Measurements from ENCODE around the gene DNAJB14. TPM values are rescaled to one million over a fixed set of nuclear protein-coding genes. Genes with fewer than 3 reads are reported as not detected.
A peak's percentile ranks its signal among the peaks of the same experiment; 100 is the strongest.

DNAJB14 gene
- total and polyA plus RNA-seq, 2 experiments from 2014 or later, result 30.4 to 44.7 TPM

GRCh38 chr4:99918656-99919055, 27.8 kb downstream of the DNAJB14 start:
- Histone ChIP-seq H3K9ac (no peak overlapping the region), H3K4me3 (no peak overlapping the region), H3K27ac (no peak overlapping the region), H3K4me1 (ENCODE audit: insufficient read depth) (no peaks in the 10 kb centered on the region), H3K27me3 (replicated peaks; ENCODE audit: insufficient read depth) (no peaks in the 10 kb centered on the region), H2AFZ (no peak overlapping the region), H3F3A (ENCODE audit: insufficient read depth) (no peaks in the 10 kb centered on the region), H3K4me2 (ENCODE audit: unreplicated experiment) (no peak overlapping the region), H3K79me2 (ENCODE audit: insufficient read depth) (peaks cover 71% of the 10 kb centered on the region), H4K20me1 (ENCODE audit: insufficient read depth) (no peaks in the 10 kb centered on the region), H3K9me3 (ENCODE audit: low read depth) (no peaks in the 10 kb centered on the region), H3K36me3 (ENCODE audit: low read depth) (peaks cover 19% of the 10 kb centered on the region; the same call in 1 of the 2 replicates), H3K9me2 (ENCODE audit: insufficient read depth) (no peaks in the 10 kb centered on the region)
- in situ Hi-C loops (cut with MboI), result no loop called here
- DNase-seq, result no peak
- no peak for TF ChIP-seq EZH2 (IDR thresholded peaks at IDR 0.05; ENCODE audit: insufficient read depth, poor library complexity, severe bottlenecking)
- TF ChIP-seq EZH2phosphoT487 (IDR thresholded peaks at IDR 0.05; ENCODE audit: insufficient read depth, low read depth), result no peak
- WGBS, 2 experiments (ENCODE audit: low coverage in 1 of 2, low lambda C conversion rate in 2 of 2, missing lambda C conversion rate in 2 of 2), result 100% methylated on average over 2 of the region's 2 CpGs

GRCh38 chr4:99917575-99917974, 28.8 kb downstream of the DNAJB14 start:
- in situ Hi-C loops (cut with MboI), result no loop called here
- peaks cover 68% of the 10 kb centered on the region for H3K79me2 ChIP-seq (ENCODE audit: insufficient read depth)
- H2AFZ ChIP-seq, result no peak overlapping the region
- H3K27me3 ChIP-seq (replicated peaks; ENCODE audit: insufficient read depth), result no peaks in the 10 kb centered on the region
- H3K9me2 ChIP-seq (ENCODE audit: insufficient read depth), result no peaks in the 10 kb centered on the region
- no peak overlapping the region for H3K27ac ChIP-seq
- peaks cover 19% of the 10 kb centered on the region; the same call in 1 of the 2 replicates for H3K36me3 ChIP-seq (ENCODE audit: low read depth)
- no peaks in the 10 kb centered on the region for H3F3A ChIP-seq (ENCODE audit: insufficient read depth)
- H3K4me3 ChIP-seq, result no peak overlapping the region
- no peaks in the 10 kb centered on the region for H3K4me1 ChIP-seq (ENCODE audit: insufficient read depth)
- 96 to 99% methylated on average over 3 of the region's 3 CpGs for WGBS, 2 experiments (ENCODE audit: low coverage in 1 of 2, low lambda C conversion rate in 2 of 2, missing lambda C conversion rate in 2 of 2)
- H3K9ac ChIP-seq, result no peak overlapping the region
- H3K4me2 ChIP-seq (ENCODE audit: unreplicated experiment), result no peak overlapping the region
- DNase-seq, result no peak
- H4K20me1 ChIP-seq (ENCODE audit: insufficient read depth), result no peaks in the 10 kb centered on the region
- no peak for TF ChIP-seq EZH2 (IDR thresholded peaks at IDR 0.05; ENCODE audit: insufficient read depth, poor library complexity, severe bottlenecking)
- no peak for TF ChIP-seq EZH2phosphoT487 (IDR thresholded peaks at IDR 0.05; ENCODE audit: insufficient read depth, low read depth)
- H3K9me3 ChIP-seq (ENCODE audit: low read depth), result no peaks in the 10 kb centered on the region

- no peak overlapping the region for H2AFZ ChIP-seq
- WGBS, 2 experiments (ENCODE audit: low coverage in 1 of 2, low lambda C conversion rate in 2 of 2, missing lambda C conversion rate in 2 of 2), result 95 to 98% methylated on average over 2 of the region's 2 CpGs
- no peak overlapping the region for H3K27ac ChIP-seq
- H3K36me3 ChIP-seq (ENCODE audit: low read depth), result peaks cover 15% of the 10 kb centered on the region; the same call in 1 of the 2 replicates
- no peaks in the 10 kb centered on the region for H3F3A ChIP-seq (ENCODE audit: insufficient read depth)
- peaks cover 57% of the 10 kb centered on the region for H3K79me2 ChIP-seq (ENCODE audit: insufficient read depth)
- H3K9ac ChIP-seq, result no peak overlapping the region
- TF ChIP-seq EZH2phosphoT487 (IDR thresholded peaks at IDR 0.05; ENCODE audit: insufficient read depth, low read depth) (no peak), EZH2 (IDR thresholded peaks at IDR 0.05; ENCODE audit: insufficient read depth, poor library complexity, severe bottlenecking) (no peak)
- no peaks in the 10 kb centered on the region for H3K9me2 ChIP-seq (ENCODE audit: insufficient read depth)
- H3K4me1 ChIP-seq (ENCODE audit: insufficient read depth), result no peaks in the 10 kb centered on the region
- H3K4me3 ChIP-seq, result no peak overlapping the region
- H3K4me2 ChIP-seq (ENCODE audit: unreplicated experiment), result no peak overlapping the region
- H3K9me3 ChIP-seq (ENCODE audit: low read depth), result no peaks in the 10 kb centered on the region
- H4K20me1 ChIP-seq (ENCODE audit: insufficient read depth), result no peaks in the 10 kb centered on the region
- in situ Hi-C loops (cut with MboI), result no loop called here
- no peaks in the 10 kb centered on the region for H3K27me3 ChIP-seq (replicated peaks; ENCODE audit: insufficient read depth)
- DNase-seq, result no peak
These were observed 31.0 kb downstream of the DNAJB14 start for GRCh38 chr4:99915449-99915848.

- peaks cover 25% of the 10 kb centered on the region for H3K36me3 ChIP-seq (ENCODE audit: low read depth)
- peaks cover 13% of the 10 kb centered on the region for H3K4me1 ChIP-seq (ENCODE audit: insufficient read depth)
- no peaks in the 10 kb centered on the region for H3K9me2 ChIP-seq (ENCODE audit: insufficient read depth)
- in situ Hi-C loops (cut with MboI), result no loop called here
- H3K9me3 ChIP-seq (ENCODE audit: low read depth), result no peaks in the 10 kb centered on the region
- H3K4me3 ChIP-seq, result peak overlapping the region; percentile 83
- H3K79me2 ChIP-seq (ENCODE audit: insufficient read depth), result peaks cover 42% of the 10 kb centered on the region
- H2AFZ ChIP-seq, result peak overlapping the region; percentile 84
- H3K27ac ChIP-seq, result peak overlapping the region; percentile 48
- peak overlapping the region; percentile 64 for H3K4me2 ChIP-seq (ENCODE audit: unreplicated experiment)
- WGBS, 2 experiments (ENCODE audit: low coverage in 1 of 2, low lambda C conversion rate in 2 of 2, missing lambda C conversion rate in 2 of 2), result 89 to 92% methylated on average over 16 of the region's 16 CpGs
- no peaks in the 10 kb centered on the region for H4K20me1 ChIP-seq (ENCODE audit: insufficient read depth)
- peaks cover 30% of the 10 kb centered on the region for H3F3A ChIP-seq (ENCODE audit: insufficient read depth)
- no peak for DNase-seq
- TF ChIP-seq EZH2 (IDR thresholded peaks at IDR 0.05; ENCODE audit: insufficient read depth, poor library complexity, severe bottlenecking) (no peak), EZH2phosphoT487 (IDR thresholded peaks at IDR 0.05; ENCODE audit: insufficient read depth, low read depth) (no peak)
- no peaks in the 10 kb centered on the region for H3K27me3 ChIP-seq (replicated peaks; ENCODE audit: insufficient read depth)
- peak overlapping the region; percentile 91 for H3K9ac ChIP-seq
These were observed 51.4 kb downstream of the DNAJB14 start for GRCh38 chr4:99894998-99895397.

All from GM23248 (cell line).